Midbrain (tissue), 1 donor: ENCODE results near the gene TRAF3IP3.

Source experiments
- DNase-seq: peaks from one replicate; lab custom pipeline; 2025; lab: John Stamatoyannopoulos, UW

TRAF3IP3 gene, protein sequence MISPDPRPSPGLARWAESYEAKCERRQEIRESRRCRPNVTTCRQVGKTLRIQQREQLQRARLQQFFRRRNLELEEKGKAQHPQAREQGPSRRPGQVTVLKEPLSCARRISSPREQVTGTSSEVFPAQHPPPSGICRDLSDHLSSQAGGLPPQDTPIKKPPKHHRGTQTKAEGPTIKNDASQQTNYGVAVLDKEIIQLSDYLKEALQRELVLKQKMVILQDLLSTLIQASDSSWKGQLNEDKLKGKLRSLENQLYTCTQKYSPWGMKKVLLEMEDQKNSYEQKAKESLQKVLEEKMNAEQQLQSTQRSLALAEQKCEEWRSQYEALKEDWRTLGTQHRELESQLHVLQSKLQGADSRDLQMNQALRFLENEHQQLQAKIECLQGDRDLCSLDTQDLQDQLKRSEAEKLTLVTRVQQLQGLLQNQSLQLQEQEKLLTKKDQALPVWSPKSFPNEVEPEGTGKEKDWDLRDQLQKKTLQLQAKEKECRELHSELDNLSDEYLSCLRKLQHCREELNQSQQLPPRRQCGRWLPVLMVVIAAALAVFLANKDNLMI

DNA sequence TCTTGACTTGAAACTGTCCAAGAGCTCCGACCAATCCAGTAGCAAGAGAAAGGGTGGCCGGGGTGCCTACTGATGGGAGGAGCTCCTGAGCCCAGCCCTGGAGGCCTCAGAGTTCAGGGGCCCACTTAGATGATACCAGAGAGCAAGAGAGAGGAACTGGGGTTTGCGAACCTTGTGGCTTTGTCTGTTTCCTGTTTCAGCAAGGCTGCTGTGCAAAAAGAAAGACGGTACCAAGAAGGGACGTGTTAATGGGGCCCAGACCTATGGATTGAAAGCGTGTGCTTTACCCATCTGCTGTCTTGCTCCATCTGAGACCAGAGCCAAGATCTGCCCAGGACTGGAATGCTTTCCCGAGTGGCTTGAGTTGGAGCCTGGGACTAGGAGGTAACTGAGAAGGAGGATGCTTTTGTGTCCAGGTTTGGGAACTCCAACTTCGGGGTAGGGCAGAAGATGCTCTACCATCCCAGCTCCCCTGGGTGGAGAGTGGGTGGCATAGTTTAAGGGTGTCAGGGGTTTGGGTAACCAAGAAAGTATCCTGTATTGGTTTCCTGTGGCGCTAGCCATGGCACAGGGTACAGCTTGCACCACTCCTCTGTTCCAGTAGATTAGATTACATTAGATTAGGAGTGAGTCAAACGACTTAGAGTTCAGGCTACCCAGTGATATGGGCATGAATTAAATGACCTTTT lies at the start of gene TRAF3IP3:
Gene TRAF3IP3 (plus strand): TSS at position 128 of the 689 bp plus-strand sequence. CDS start 3,987 bp downstream, outside the sequence.
- peak; percentile 22 for DNase-seq

- no peak for DNase-seq
Measured at GRCh38 chr1:209706622-209707021, 49.2 kb upstream of the TRAF3IP3 start.

DNA sequence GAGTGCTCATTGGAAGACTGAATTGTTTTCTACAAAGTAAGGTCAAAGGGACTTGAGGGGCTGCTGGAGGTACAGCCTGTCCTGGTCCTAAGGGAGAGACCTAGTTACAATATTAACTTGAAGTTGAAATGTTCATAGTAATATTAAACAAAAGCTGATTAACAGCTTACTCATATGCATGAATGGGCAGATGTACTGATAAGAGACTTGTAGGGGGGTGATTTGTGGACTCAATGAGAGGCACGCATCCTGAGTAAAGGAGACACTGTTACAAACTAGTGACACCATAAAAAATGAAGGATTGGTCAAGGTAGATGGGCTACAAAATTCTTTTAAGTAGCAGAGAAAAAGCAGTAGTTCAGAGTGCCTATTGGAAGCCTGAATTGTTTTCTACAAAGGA lies 48.5 kb upstream of the TRAF3IP3 start:
- no peak for DNase-seq

GRCh38 chr1:209708297-209708696 lies 47.6 kb upstream of the TRAF3IP3 start:
- peak; percentile 38 for DNase-seq

DNA sequence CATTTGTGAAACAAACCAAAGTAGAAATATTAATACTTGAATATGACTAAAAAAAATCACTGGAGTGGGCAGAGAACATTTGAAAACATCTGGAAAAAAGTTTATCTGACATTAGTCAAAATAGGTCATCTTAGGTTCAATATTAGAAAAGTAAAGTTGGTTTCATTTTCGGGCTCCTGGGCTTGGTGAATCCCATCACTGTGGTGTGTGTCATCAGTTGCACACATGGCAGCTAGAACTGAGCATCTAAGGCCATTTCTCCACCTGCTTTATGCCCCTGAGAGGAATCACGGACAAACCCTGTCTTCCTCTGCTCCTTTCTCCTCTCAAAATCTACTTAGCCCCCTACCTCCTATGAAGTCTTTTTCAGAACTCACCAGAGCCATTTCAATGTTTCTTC lies 45.8 kb upstream of the TRAF3IP3 start:
- DNase-seq: no peak

DNA sequence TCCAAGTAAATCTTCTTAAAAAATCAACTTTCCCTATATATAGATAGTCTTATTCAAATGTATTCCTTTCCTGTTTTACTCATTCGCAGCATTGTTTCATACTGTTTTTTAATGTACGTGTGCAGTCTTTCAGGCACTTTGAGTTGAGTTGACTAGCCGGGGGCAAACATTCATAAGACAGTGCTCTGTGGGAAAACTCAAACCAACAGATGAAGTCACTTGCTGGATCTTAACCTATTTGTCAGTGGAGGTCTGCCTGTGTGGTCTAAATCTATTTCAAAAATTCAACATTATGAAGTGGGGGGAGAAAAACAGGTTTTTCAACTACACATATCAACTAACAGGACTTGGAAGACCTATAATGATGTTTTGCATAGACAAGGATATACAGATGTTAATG lies 45.0 kb upstream of the TRAF3IP3 start:
- no peak for DNase-seq

GRCh38 chr1:209714338-209714737 lies 41.5 kb upstream of the TRAF3IP3 start:
- peak; percentile 58 for DNase-seq

DNA sequence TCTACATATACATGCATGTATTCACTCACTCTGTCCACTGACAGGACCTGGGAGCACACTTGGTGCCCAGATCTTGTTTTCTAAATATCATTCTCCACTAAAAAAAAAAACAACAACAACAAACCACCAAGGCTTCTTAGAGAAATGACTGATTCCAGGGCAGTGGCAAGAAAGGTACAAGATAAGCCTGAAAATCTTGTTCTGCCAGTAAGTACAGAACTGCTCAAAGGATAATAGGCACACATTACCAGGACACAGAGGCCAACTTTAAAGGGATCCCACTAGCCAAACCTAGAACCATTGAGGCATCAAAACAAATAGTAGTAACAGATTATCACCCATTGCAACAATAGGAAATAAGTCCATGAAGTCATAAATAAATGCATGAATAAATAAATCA lies 40.5 kb upstream of the TRAF3IP3 start:
- no peak for DNase-seq

DNA sequence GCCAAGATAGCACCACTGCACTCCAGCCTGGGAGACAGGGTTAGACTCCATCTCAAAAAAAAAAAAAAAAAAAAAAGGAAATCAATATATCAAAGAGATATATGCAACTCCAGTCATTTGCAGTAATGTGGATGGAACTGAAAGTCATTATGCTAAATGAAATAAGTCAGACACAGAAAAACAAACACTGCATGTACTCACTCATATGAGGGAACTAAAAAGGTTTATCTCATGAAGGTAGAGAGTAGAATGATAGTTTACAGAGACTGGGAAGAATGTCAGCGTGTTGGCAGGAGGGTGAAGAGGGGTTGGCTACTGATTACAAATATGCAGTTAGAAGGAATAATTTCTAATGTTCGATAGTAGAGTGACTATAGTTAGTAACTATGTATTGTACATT lies 38.0 kb upstream of the TRAF3IP3 start:
- DNase-seq: no peak

DNA sequence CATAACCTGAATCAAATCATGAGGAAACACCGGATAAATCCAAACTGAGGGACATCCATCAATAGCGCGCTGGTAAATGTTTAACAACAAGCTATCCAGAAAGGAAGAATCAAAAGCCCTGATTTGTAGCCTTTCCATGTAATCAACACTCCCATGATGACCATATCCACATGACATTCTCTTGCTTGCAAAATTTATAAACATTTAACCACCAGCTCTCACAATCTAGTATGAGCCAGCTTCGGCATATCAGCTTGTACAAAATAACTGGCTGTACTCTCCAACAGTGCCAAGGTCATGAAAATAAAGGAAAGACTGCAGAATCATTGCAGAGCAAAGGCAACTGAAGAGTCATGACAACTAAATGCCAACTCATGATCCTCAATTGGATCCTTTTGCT lies 35.5 kb upstream of the TRAF3IP3 start:
- DNase-seq: no peak

- DNase-seq: no peak
Measured at GRCh38 chr1:209720826-209721225, 35.0 kb upstream of the TRAF3IP3 start.

DNA sequence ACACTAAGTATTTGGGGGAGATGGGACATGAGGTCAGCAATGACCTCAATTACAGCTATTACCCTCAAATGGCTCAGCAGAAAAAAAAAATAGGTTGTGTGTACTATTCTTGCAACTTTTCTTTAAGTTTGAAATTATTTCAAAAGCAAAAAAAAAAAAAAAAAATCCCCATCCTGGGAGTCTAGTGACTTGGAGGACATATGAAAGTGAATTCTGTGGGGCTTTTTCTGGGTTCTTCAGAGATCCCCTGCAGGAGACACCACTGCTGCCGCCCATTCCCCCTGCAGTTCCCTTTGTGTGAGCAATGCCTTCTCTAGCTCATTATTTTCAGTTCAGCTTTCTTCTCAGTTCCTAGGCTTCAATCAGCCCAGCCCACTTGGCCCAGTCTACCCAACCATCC lies 34.5 kb upstream of the TRAF3IP3 start:
- no peak for DNase-seq

DNA sequence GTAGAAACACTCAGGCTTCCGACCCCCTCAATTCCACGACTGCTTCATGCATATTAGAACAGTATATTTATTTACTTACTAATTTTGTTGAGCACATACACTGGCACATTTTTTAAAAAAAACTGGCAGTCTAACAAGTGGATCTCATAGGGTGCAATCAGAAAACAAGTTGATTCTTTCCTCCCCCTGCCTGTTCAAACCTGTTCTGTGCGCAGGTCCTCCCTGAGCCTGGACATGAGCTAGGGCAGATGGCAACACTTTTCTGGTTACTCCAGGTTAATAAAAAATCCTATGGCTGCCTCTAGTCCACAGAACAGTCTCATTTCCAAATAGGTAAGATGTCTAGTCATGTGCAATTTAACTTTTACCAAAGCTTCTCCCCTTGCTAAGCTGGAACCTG lies 32.6 kb upstream of the TRAF3IP3 start:
- no peak for DNase-seq

DNA sequence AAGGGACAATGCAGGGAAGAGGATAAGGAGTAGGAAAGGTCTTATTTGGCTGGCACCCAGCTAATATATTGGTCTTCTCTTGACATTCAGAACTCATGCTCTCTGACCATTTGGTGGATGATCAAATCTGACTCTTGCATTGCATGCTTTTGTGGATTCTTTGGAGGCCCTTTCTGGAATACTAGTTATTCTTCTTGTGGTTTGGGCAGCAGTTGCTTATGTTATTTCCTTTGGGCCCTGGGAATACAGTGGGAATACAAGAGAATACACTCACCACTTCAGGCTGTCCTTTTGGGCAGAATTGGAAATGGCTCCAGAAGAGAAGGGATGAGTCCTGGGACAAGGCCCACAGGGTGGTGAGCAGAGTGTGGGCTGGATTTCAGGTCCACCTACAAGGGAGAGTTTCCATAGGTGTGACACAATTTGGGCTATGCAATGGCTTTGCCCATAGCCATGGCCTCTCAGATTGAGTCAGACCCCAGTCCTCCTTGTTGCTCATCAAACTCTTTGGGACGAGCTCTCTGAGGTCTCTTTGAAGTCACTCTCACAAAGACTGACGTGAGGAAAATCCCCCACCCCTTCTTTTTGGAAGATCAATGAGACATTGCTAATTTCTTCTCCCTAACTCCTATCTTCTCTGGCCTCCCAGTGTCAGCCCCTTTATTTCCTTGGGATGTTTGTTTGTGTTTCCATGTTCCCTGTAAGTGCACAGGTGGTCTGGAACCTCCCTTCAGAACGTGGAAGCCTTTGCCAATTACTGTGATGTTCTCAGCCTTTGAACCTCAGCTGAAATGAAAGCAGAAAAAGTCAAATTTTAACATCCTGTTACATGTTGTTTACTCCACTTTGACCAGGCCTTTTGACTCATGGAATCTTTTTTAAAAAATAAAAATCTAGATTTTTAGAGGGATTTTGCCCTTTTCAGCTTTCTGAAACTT lies 31.8 kb upstream of the TRAF3IP3 start:
- DNase-seq: no peak

DNA sequence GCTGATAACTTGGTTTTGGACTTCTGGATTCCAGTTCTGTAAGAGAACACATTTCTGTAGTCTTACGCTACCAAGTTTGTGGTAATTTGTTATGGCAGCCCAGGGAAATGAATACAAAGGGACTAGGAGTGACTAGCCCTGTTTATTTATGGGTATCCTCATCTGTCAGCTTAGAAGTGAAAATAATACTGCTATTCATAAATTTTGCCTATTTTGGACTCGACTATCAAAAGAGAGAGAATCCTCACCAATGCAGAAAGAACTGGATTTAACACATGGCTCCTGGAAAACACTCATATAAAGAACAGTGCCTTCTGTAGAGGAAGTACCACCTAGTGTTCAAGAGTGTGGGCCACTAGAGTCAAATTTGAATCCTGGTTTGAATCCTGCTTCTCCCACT lies 28.6 kb upstream of the TRAF3IP3 start:
- no peak for DNase-seq

GRCh38 chr1:209727785-209728184 lies 28.1 kb upstream of the TRAF3IP3 start:
- DNase-seq: no peak

DNA sequence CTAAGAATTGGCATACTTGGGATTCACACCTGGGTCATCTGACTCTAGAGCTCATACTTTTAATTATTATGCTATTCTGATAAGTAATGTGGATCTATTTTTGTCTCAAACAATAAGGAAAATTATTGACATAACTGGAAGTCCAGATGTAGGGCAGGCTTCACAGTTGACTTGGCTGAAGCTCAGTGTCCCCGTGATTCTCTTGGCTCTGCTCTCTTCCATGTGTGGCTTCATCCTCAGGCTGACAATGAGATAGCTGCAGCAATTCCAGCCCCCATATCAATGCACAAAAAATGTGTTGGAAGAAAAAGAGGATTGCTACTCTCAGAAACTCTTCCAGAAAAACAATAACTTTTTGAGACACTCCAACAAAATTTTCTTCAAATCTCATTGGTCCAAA lies 27.4 kb upstream of the TRAF3IP3 start:
- peak; percentile 70 for DNase-seq

DNA sequence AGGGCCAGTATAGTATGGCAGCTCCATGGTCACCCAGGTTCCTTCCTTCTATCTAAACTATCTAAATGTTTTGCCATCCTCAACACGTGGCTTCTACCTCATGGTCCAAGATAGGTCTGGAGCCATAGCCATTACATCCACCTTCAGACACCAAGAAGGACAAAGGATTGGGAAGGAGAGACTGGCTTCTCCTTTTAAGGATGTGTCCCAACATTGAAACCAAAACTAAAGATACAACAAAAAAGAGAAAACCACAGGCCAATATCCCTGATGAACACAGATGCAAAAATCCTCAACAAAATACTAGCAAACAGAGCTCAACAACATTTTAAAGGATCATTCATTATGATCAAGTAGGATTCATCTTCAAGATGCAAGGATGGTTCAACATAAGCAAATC lies 26.4 kb upstream of the TRAF3IP3 start:
- DNase-seq: no peak

- DNase-seq: no peak
Measured at GRCh38 chr1:209732725-209733124, 23.1 kb upstream of the TRAF3IP3 start.

DNA sequence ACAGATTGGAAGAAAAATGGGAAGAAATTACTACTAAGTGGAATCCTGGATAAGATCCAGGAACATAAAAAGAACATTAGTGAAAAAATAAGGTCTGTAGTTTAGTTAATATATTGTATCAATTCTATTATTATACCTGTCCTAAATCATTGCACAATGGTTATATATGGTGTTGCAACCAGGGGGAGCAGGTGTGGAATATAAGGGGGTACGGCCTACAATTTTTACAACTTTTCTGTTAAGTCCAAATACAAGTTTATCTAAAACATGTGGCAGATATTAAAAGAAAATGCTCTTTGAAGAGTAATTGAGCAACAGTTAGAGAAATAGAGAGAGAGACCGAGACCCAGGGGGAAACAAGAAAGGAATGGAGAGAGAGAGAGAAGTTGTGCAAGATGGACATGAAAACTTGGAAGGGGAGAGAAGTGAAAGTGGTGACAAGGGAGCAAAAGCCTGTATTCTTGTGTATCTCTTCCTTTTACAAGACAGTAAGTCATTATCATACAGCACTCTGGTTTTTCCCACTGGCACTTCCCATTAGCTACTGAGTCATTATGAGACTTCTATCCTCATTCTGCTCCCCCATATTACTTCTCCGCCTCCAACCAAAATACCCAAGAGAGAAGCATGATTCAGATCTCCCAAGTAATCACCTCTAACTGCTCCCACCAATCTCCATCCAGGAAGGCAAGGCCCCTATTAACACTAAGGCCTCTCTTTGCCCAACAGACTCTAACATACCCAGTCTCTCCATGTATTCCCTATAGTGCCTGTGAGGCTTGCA lies 22.3 kb upstream of the TRAF3IP3 start:
- DNase-seq: no peak

DNA sequence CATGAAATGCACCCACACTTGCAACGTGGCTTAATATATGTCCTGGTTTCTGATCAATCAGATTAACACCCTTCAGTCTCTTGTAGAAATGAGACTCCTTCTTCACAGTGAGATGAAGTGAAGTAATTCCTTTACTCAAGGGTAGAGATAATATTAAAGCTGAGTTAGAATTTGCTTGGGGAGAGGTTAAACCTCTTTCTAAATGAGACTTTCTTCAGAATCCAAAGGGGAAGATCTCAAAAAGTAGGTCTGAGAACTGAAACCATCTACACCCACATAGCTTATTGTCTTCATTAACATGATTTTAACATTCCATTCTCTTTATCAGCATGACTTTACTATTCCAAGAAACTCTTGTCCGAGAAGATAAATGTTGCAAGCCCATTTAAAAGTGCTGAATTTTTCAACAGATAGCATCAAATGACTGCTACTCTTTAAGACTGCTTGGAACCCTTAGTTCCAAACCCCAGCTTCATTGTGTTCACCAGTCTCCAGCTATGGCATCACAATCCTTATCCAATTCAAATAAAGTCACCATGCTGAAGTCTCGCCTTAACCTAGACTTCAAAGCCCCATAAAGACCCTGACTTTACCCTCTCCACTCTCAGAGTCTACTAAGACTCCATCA lies 19.2 kb upstream of the TRAF3IP3 start:
- DNase-seq: no peak
